GM12878 (cell line): ENCODE data around the gene KDM6B. TPM values are rescaled to one million over a fixed set of nuclear protein-coding genes. Genes with fewer than 3 reads are reported as not detected.

Experiments used
- BCL11A ChIP-seq: IDR thresholded peaks from 2 replicates; pipeline ENCODE4 v1.6.1; 2011; ENCODE audit warnings: low read depth, low read length
- CBX5 ChIP-seq: sonication (generic); IDR thresholded peaks from 2 replicates; pipeline ENCODE4 v1.6.1; 2016; ENCODE audit warnings: low read depth, moderate library complexity, mild to moderate bottlenecking, inconsistent platforms
- EGR1 ChIP-seq, 2 experiments: IDR thresholded peaks; 1 replicate in 1 of 2; 2 replicates in 1 of 2; pipeline ENCODE4 v1.6.1; 2011 to 2012; ENCODE audit warnings: low read depth in 2 of 2, low read length in 2 of 2, borderline replicate concordance in 1 of 2, mild to moderate bottlenecking in 1 of 2, moderate library complexity in 1 of 2
- ETV6 ChIP-seq, 2 experiments: fragments of 450-650 bp in 1 of 2; IDR thresholded peaks in 1 of 2; conservative IDR thresholded peaks in 1 of 2; 2 replicates each; pipeline ENCODE4 v1.6.1; 2014; ENCODE audit warnings: antibody characterized with exemption in 1 of 2, borderline replicate concordance in 1 of 2, low read depth in 1 of 2, mild to moderate bottlenecking in 1 of 2, moderate library complexity in 1 of 2
- HCFC1 ChIP-seq: fragments of 150-350 bp; IDR thresholded peaks from 2 replicates; pipeline ENCODE4 v1.6.1; 2014; ENCODE audit warnings: low read length
- HDGF ChIP-seq: fragments of 450-650 bp; IDR thresholded peaks from 2 replicates; pipeline ENCODE4 v1.6.1; 2016; ENCODE audit warnings: antibody characterized with exemption
- IKZF1 ChIP-seq: fragments of 450-650 bp; conservative IDR thresholded peaks from 2 replicates; pipeline ENCODE4 v1.6.1; 2017; ENCODE audit warnings: antibody characterized with exemption, mild to moderate bottlenecking
- KDM1A ChIP-seq: fragments of 200-600 bp; sonication (generic); IDR thresholded peaks from 2 replicates; pipeline ENCODE4 v1.6.1; 2016; ENCODE audit warnings: borderline replicate concordance
- NBN ChIP-seq: fragments of 450-650 bp; IDR thresholded peaks from 2 replicates; pipeline ENCODE4 v1.6.1; 2016
- NFXL1 ChIP-seq: fragments of 450-650 bp; IDR thresholded peaks from 2 replicates; pipeline ENCODE4 v1.6.1; 2017; ENCODE audit warnings: antibody characterized with exemption, mild to moderate bottlenecking, borderline replicate concordance
- NR2C2 ChIP-seq: IDR thresholded peaks from 2 replicates; pipeline ENCODE4 v1.6.1; 2011; ENCODE audit warnings: borderline replicate concordance, low read depth; ENCODE audit not compliant: control insufficient read depth, insufficient read length
- SIN3A ChIP-seq: IDR thresholded peaks from 2 replicates; pipeline ENCODE4 v1.6.1; 2012; ENCODE audit warnings: low read depth, low read length, improper control_type of control experiment
- SP1 ChIP-seq: IDR thresholded peaks from one replicate; pipeline ENCODE4 v1.6.1; 2011; ENCODE audit warnings: low read depth, low read length
- SPI1 ChIP-seq: IDR thresholded peaks from 2 replicates; pipeline ENCODE4 v1.6.1; 2011; ENCODE audit warnings: low read depth, mild to moderate bottlenecking, low read length, moderate library complexity, borderline replicate concordance; ENCODE audit not compliant: insufficient read depth
- TBL1XR1 ChIP-seq: IDR thresholded peaks from 2 replicates; pipeline ENCODE4 v1.6.1; 2012; ENCODE audit warnings: low read depth, low read length, improper control_type of control experiment
- TCF3 ChIP-seq: IDR thresholded peaks from 2 replicates; pipeline ENCODE4 v1.6.1; 2012; ENCODE audit warnings: low read depth, mild to moderate bottlenecking, low read length, borderline replicate concordance; ENCODE audit not compliant: insufficient read depth
- YY1 ChIP-seq: IDR thresholded peaks from 2 replicates; pipeline ENCODE4 v1.6.1; 2011; ENCODE audit warnings: low read depth, mild to moderate bottlenecking, low read length
- polyA plus RNA-seq, 11 experiments: library from polyadenylated mRNA; depleted of rRNA in 4 of 11; unstranded in 6 of 11; stranded (reverse) in 5 of 11; fragments of >200 nt; fragmentation: Nextera tagmentation in 4 of 11; fragmentation: Illumina TruSeq in 1 of 11; extraction: Ambion mirVana in 4 of 11; extraction: Trizol in 1 of 11; gene quantifications; 1 replicate in 1 of 11; 2 replicates in 10 of 11; pipeline versions ENCODE4 v1.2.1 to v1.2.3, GENCODE V29; 2011 to 2016; ENCODE audit warnings: inconsistent platforms in 2 of 11, missing spikeins in 2 of 11, low read depth in 1 of 11
- total RNA-seq, 4 experiments: library from RNA; depleted of rRNA in 3 of 4; stranded (reverse); fragments of >200 nt in 3 of 4; fragmentation: Illumina TruSeq in 1 of 4; extraction: Trizol in 1 of 4; gene quantifications; 2 replicates each; pipeline versions ENCODE4 v1.2.1 to v1.2.3, GENCODE V29; 2013 to 2021
- TF ChIP-seq, protein P1 (sequence below): fragments of 150-350 bp; IDR thresholded peaks from 2 replicates; pipeline ENCODE4 v1.6.1; 2014; ENCODE audit warnings: mild to moderate bottlenecking, low read depth, low read length
- TF ChIP-seq, protein P2 (sequence below): IDR thresholded peaks from 2 replicates; pipeline ENCODE4 v1.6.1; 2012; ENCODE audit warnings: improper control_type of control experiment, low read depth, low read length; ENCODE audit not compliant: insufficient replicate concordance
- TF ChIP-seq, protein P3 (sequence below): IDR thresholded peaks from 2 replicates; pipeline ENCODE4 v1.6.1; 2012; ENCODE audit warnings: low read length, inconsistent platforms
- TF ChIP-seq, protein P4 (sequence below): IDR thresholded peaks from 2 replicates; pipeline ENCODE4 v1.6.1; 2011; ENCODE audit warnings: low read depth, low read length, improper control_type of control experiment, borderline replicate concordance

KDM6B gene
- total and polyA plus RNA-seq, 10 of the 15 experiments (the other 5 are each of a cell fraction or from before 2014, with no cell fraction given): 0.05 to 33.5 (median 2.3) TPM

DNA sequence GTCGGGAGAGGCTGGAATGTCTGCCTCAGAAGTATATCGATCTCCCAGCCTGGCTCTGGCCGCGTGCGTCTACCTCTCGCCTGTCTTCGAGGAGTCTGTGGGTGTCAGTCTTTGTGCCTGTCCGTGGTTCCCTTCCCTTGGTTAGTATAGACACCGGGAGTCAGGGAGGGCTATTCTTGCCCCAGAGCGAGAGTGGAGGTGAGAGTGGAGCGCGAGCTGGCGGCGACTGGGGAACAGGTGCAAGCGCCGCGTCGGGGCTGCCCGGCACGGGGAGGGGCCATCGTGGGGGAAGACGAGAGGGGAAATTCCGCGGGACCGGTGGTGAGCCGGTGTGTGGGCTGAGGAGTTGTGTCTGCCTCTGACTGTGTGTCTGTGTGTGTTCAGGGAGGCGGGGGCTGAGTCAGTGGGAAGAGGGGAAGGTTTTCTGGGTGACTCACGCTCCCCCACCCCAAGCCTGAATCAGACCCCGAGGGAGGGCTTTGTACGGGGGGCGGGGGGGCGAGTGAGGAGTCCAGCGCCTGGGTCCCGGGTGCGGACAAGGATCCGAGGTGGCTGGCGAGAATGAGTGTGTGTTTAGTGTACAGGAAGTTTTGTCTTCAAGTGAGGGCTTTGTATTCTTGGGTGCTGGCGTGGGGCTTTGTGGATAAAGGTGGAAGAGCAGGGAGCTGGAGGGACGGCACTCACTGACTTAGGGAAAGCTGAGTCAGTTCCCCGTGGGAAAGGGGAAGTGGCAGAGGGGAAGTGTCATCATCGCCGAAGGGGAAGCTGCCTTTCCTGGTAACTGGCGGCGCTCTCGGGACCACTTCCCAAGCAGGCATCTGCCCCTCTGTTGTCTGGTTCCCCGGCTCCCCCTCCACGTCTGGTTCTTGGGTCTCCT, 8.6 kb downstream of the KDM6B start (continued):
- TF ChIP-seq, protein P1, sequence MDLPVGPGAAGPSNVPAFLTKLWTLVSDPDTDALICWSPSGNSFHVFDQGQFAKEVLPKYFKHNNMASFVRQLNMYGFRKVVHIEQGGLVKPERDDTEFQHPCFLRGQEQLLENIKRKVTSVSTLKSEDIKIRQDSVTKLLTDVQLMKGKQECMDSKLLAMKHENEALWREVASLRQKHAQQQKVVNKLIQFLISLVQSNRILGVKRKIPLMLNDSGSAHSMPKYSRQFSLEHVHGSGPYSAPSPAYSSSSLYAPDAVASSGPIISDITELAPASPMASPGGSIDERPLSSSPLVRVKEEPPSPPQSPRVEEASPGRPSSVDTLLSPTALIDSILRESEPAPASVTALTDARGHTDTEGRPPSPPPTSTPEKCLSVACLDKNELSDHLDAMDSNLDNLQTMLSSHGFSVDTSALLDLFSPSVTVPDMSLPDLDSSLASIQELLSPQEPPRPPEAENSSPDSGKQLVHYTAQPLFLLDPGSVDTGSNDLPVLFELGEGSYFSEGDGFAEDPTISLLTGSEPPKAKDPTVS: no peak; the same call in 1 of the 2 replicates
- TF ChIP-seq SP1 (peak; percentile 69), NBN (peak; percentile 90), SIN3A (no peak), NR2C2 (no peak), HCFC1 (no peak; the same call in 1 of the 2 replicates), TBL1XR1 (peak; percentile 90), NFXL1 (no peak), KDM1A (no peak), IKZF1 (peak; percentile 81), CBX5 (no peak), TCF3 (peak; percentile 96), EGR1 (IDR thresholded peaks at IDR 0.05; ENCODE audit: borderline replicate concordance in 1 of 2, low read depth in 2 of 2, low read length in 2 of 2) (peak in 1 of 2 experiments; percentile 78; a peak in 2 of 3 replicates), ETV6 (conservative IDR thresholded peaks at IDR 0.05 in 1 of 2, IDR thresholded peaks at IDR 0.05 in 1 of 2; ENCODE audit: borderline replicate concordance in 1 of 2, low read depth in 1 of 2) (peak in 1 of 2 experiments; percentile 57; a peak in 1 of 4 replicates), YY1 (peak; percentile 40), HDGF (peak; percentile 72; the same call in 1 of the 2 replicates), BCL11A (no peak), SPI1 (peak; percentile 95)
- TF ChIP-seq, protein P2, sequence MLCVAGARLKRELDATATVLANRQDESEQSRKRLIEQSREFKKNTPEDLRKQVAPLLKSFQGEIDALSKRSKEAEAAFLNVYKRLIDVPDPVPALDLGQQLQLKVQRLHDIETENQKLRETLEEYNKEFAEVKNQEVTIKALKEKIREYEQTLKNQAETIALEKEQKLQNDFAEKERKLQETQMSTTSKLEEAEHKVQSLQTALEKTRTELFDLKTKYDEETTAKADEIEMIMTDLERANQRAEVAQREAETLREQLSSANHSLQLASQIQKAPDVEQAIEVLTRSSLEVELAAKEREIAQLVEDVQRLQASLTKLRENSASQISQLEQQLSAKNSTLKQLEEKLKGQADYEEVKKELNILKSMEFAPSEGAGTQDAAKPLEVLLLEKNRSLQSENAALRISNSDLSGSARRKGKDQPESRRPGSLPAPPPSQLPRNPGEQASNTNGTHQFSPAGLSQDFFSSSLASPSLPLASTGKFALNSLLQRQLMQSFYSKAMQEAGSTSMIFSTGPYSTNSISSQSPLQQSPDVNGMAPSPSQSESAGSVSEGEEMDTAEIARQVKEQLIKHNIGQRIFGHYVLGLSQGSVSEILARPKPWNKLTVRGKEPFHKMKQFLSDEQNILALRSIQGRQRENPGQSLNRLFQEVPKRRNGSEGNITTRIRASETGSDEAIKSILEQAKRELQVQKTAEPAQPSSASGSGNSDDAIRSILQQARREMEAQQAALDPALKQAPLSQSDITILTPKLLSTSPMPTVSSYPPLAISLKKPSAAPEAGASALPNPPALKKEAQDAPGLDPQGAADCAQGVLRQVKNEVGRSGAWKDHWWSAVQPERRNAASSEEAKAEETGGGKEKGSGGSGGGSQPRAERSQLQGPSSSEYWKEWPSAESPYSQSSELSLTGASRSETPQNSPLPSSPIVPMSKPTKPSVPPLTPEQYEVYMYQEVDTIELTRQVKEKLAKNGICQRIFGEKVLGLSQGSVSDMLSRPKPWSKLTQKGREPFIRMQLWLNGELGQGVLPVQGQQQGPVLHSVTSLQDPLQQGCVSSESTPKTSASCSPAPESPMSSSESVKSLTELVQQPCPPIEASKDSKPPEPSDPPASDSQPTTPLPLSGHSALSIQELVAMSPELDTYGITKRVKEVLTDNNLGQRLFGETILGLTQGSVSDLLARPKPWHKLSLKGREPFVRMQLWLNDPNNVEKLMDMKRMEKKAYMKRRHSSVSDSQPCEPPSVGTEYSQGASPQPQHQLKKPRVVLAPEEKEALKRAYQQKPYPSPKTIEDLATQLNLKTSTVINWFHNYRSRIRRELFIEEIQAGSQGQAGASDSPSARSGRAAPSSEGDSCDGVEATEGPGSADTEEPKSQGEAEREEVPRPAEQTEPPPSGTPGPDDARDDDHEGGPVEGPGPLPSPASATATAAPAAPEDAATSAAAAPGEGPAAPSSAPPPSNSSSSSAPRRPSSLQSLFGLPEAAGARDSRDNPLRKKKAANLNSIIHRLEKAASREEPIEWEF: no peak
- TF ChIP-seq, protein P3, sequence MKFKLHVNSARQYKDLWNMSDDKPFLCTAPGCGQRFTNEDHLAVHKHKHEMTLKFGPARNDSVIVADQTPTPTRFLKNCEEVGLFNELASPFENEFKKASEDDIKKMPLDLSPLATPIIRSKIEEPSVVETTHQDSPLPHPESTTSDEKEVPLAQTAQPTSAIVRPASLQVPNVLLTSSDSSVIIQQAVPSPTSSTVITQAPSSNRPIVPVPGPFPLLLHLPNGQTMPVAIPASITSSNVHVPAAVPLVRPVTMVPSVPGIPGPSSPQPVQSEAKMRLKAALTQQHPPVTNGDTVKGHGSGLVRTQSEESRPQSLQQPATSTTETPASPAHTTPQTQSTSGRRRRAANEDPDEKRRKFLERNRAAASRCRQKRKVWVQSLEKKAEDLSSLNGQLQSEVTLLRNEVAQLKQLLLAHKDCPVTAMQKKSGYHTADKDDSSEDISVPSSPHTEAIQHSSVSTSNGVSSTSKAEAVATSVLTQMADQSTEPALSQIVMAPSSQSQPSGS: no peak
- TF ChIP-seq, protein P4, sequence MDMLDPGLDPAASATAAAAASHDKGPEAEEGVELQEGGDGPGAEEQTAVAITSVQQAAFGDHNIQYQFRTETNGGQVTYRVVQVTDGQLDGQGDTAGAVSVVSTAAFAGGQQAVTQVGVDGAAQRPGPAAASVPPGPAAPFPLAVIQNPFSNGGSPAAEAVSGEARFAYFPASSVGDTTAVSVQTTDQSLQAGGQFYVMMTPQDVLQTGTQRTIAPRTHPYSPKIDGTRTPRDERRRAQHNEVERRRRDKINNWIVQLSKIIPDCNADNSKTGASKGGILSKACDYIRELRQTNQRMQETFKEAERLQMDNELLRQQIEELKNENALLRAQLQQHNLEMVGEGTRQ: no peak
